DMS79 (cell line): Measurements from ENCODE around the gene LPA.
A peak's percentile ranks its signal among the peaks of the same experiment; 100 is the strongest.
"Not testable (repeated sequence)": the region's sequence is repeated elsewhere in the genome, so short reads cannot be mapped to it uniquely, and the experiment has no call there.

ENCODE experiments used
- DNase-seq: peaks from one replicate; lab custom pipeline; 2025; lab: John Stamatoyannopoulos, UW

Gene LPA

DNA sequence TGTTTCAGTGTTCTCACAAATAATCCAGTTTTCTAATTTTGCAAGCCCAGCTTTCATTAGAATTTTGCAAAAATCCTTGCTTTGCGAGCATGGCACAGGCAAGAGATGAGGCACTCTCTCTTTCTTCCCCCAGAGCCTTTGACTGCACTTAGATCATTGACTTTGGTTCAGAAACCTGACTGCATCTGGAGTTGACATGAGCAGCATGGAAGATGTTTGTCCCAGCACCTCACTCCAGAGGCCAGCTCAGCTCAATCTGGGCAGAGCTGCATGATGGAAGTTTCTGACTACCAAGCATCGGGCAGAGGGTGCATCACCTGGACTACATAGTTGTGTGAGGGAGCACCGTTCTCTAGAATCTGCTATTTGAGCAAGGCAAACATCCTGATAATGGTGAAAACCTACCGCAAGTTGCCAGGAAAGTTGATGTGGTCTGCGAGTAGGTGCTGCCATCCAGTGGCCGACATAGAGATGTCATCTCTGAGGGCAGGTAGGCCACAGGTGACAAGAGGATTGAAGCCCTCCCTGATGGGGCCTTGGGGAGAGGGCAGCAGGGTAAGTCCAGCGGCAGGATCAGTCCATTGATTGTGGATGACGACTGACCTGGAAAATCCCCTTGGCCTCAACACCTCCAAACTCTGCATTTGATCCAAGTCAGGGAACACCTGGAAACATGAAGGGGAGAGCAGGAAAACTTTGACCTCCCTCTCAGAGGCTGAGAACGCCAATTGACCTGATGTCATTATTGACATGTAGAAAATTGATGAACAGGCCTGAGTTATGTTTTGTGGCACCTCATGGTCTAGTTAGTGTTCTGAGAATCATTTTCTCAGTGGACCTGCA, 3.8 kb upstream of the LPA start:
- DNase-seq = no peak

DNA sequence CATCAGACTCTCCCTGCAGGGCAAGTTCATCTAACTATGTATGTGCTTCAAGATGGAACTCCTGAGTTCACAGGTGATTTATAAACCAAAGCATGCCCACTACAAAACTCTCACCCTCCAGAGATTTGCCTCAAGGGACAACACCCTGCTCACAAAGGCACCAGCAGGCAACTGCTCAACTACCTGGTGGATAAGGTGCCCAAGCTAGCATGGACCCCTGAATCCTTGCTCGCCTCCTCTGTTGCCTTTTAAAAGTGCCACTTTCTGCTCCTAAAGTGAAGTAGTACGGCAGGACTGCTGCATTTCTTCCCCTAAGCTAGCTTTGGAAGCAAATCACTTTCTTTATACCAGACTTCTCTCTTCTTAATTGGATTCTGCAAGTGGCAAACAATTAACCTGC, 1.2 kb downstream of the LPA start:
- no peak for DNase-seq

DNA sequence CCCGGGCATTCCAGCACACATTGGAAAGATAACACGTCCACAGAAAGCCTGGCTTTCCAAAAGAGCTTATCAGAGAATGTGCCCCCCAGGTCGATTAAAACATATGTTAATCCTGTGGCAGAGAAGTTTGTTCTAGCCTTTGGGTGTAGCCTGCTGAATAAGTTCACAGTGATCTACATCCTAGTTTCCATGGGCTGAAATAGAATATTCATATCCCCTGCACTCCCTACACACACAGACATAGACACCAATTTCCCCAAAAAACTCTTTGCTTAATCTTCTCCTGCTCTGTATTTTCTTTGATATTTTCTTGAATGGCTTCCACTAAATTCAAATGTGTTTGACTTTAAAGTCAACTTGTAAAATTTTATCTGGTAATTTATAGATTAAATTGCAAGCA, 1.6 kb downstream of the LPA start:
- no peak for DNase-seq

DNA sequence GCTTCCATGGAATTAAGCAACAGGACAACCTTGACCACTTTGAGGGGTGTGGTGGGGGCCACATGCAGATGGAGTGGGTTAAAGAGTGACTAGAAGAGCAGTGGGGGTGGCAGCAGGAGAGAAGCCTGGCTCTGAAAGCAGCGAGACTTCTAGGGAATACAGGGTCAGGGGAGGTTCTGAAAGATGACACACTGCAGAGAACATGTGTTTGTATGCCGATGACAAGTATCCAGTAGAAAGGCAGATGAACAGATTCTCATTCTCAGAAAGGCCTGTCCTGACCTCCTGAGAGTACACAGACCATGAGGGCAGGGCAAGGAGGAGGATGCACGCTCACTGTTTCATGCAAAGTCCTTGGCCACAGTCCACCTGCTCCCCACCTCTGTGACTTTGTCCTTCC, 2.9 kb downstream of the LPA start:
- no peak for DNase-seq

DNA sequence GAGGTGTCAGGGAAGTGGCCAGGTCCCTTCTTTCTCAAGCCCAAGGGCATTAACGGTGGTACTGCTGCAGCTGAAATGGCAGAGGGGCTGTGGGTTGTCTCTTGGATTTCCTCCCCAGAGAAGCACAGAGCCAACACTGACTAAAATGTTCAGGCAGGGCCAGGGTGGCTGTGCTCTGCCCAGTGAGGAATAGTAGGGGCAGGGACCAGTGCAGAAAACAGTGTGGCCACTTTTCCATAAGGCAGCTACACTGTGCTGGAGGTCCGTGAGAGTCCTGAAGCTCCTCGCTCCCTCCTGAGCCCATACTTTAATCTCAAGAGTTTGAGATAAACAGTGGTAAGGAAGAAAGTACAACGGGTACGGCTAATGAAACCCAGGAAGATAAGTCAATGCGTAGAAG, 4.5 kb downstream of the LPA start:
- no peak for DNase-seq

DNA sequence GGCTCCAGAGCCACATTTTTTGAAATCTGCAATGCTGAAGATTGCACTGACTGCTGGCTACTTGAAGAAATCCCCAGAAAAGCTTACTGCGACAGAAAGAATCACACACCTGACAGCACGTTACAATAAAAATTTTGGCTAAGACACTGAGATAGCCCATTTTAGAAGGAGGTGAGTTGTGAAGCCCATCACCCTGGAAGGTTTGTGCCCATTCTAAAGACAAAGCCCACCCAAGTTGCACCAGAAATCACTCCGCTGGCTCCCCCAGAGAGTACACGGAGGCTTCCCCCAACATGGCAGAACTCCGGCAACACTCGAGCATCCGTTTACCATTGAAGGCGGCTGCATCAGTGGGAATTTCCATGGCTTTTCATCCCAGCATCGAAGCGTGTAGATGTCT, 29.4 kb downstream of the LPA start:
- no peak for DNase-seq

DNA sequence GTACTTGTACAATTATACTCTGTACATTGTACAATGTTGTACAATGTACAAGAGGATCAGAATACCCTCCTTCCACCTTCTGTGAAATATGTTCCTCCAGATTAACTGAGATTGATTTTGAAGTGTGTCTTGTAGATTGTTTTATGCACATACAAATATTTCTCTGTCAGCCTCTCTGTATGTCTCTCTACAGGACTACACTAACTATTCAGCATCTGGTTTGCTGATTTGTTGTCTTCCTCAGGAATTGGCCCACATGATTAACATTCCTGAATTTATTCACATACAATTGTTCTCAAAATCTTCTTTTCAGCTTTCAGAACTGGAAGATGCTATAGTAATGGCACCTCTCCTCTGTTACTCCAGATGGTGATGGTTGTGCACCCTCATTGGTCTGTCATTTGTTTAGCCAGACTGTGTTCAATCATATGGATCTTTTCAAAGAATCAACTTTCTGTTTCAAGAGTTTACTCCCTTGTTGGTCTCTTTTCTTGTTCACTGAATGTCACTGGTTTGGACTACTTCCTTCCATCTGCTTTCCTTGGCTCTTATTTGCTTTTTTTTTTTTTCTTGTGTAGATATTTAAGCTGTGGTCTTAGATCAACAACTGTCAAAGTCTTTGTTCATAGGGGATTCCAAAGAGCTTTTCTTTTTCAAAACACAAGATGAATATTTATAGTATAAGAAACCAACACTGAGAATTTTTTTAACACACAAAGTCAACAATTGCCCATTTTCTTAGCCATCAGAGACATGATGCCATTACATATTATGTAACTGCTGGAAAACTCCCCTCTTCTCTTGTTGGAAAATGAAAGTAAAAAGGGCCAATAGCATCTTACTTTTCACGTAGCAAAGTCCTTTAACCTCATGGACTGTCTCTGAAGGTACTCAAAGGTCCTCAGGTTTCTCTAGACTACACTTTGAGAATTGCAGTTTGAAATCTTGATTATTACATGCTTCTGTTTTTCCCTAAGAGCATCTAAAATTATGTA, 67.9 kb downstream of the LPA start:
- no peak for DNase-seq

DNA sequence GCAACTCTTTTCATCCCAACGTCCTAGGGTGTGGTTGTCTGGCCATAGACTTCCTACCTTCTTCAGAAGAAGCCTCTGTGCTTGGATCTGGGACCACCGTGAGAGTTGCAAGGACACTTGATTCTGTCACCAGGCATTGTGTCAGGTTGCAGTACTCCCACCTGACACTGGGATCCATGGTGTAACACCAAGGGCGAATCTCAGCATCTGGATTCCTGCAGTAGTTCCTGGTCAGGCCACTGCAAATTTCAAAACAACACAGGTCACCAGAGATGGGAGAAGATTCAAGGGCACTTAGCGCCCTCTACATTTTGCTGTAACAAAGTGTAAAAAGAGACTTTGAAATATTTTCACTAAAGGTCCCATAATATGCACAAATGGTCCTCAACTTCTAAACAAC, 68.8 kb downstream of the LPA start:
- DNase-seq = not testable (repeated sequence)

DNA sequence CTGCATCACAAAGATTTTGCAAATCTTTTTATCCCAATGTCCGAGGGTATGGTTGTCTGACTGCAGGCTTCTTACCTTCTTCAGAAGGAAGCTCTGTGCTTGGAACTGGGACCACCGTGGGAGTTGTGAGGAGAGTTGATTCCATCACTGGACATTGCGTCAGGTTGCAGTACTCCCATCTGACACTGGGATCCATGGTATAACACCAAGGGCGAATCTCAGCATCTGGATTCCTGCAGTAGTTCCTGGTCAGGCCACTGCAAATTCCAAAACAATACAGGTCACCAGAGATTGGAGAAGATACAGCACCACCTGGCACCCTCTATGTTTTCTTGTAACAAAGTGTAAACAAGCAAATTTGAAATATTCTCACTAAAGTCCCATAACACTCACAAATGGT, 77.7 kb downstream of the LPA start:
- DNase-seq = no peak

DNA sequence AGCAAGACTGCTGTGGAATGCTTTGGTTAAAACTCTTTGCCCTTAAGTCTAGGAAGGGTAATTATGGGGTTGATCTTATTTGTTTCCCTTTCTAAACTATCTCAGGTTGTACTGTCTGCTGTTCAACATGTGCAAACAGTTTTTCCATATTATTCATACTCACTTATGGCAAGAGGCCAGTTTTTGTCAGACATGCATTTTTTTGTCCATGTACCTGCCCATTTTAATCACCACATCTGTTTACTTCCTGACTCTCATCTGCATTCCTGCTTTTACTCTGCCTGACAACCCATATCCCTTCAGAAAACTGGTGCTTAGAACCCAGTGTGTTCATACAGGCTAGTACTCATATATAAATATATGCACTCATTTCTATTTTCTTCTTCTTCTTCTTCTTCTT, 80.3 kb downstream of the LPA start:
- no peak for DNase-seq

DNA sequence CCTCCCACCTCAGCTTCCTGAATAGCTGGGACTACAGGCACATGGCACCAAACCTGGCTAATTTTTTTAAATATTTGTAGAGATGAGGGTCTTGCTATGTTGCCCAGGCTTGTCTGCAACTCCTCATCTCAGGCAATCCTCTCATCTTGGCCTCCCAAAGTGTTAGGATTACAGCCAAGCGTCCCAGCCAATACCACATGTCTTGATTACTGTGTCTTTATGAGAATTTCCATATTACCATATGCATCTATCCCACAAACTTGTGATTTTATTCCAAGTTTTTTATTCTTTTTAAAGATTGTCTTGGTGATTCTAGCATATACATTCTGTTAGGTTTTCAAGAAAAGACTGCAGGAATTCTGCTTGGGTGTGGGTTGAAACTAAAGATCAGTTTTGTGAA, 82.7 kb downstream of the LPA start:
- DNase-seq = no peak

DNA sequence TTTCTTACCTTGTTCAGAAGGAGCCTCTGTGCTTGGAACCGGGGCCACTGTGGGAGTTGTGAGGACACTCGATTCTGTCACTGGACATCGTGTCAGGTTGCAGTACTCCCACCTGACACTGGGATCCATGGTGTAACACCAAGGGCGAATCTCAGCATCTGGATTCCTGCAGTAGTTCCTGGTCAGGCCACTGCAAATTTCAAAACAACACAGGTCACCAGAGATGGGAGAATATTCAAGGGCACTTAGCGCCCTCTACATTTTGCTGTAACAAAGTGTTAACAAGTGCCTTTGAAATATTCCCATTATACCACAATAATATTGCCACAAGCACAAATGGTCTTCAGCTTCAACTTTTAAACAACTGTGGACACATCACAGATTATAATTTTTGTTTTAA, 85.6 kb downstream of the LPA start:
- DNase-seq = not testable (repeated sequence)

DNA sequence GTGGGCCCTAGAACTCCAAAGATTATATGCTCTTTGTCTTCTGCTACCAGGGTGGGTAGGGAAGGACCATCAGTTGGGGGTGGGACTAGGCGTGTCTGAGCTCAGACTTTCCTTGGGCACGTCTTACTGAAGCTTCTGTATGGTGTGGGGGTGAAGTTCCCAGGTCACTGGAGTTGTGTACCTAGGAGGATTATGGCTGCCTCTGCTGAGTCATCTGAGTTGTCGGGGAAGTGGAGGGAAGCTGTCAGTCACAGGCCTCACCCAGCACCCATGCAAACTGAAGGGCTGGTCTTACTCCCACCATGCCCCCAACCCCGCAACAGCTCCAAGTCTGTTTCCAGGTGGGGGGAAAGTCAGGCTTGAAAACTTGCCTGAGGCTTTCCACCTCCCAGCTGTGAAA, 90.1 kb downstream of the LPA start:
- no peak for DNase-seq

DNA sequence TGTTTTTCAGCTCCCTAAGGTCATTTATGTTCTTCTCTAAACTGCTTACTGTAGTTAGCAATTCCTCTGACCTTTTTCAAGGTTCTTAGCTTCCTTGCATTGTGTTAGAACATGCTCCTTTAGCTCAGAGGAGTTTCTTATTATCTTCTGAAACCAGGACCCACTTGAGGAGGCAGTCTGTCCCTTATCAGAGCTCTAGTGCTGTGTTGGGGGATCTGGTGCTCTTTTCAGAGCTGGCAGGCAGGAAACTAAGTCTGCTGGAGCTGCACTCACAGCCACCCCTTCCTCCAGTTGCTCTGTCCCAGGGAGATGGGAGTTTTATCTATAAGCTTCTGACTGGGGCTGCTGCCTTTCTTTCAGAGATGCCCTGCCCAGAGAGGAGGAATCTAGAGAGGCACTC, 92.9 kb downstream of the LPA start:
- DNase-seq = not testable (repeated sequence)

DNA sequence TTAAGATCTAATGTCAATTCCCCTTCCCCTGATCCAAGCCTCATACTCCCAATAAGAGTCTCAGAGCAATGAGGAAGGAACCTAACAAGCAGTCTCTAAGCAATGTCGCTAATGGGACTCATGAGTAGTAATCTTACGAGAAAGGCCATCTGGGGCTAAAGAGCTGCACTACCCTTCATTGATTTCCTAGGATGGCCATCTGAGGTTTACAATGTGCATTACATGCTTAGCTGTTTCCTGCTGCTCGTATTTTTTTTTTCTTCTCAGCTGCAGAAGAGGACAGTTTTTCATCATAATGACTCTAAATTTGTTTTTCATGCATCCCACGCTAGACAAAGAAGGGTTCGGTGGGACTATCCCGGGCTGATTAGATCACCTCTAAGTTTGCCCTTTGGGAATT, 119.3 kb downstream of the LPA start:
- no peak for DNase-seq

DNA sequence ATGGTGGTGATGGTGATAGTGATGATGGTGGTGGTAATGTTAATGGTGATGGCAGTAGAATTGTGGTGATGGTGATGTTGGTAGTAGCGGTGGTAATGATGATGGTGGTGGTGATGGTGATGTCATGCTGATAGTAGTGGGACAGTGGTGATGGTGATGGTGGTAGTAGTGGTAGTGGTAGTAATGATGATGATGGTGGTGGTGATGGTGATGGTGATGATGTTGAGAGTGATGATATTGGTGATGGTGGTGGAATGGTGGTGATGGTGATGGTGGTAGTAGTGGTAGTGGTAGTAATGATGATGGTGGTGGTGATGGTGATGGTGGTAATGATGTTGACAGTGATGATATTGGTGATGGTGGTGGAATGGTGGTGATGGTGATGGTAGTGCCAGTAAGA, 128.8 kb downstream of the LPA start:
- DNase-seq = no peak

DNA sequence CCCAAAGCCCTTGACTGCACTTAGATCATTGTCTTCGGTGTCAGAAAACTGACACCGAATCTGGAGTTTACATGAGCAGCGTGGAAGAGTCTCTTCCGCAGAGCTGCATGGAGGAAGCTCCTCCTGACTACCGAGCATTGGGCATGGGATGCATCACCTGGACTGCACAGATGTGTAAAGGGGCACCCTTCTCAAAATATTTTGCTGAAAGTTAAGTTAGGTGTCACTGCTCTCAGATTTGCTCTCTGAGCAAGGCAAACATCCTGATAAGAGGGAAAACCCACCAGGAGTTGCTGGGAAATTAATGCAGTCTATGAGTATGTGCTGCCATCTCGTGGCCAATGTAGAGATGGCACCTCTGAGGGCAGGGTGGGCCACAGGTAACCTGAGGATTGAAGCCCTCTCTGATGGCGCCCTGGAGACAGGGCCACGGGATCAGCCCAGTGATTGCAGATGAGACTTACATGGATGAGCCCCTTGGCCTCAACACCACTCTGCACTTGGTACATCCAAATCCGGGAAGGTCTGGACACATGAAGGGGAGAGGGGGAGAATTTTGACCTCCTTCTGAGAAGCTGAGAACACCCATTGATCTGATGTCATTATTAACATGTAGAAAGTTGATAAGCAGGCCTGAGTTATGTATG, 129.9 kb downstream of the LPA start:
- no peak for DNase-seq

DNA sequence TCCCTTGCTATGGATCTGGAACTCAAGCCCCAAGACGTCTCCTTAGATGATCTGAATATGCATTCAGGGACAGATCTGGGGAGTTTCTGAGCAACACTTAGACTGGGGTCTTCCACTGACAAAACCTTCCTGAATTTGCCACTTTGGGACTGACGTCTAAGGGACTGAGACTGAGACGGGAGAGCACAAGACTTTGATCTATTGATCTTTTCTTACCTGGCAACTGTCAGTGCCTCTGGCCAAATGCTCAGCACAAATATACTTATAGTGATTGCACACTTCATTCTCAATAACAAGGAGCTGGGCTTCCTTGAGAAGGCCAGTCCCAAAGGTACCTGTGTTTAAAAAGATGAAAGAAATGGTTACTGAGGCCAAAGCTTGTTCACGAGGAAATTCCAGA, 131.8 kb downstream of the LPA start:
- DNase-seq = no peak

DNA sequence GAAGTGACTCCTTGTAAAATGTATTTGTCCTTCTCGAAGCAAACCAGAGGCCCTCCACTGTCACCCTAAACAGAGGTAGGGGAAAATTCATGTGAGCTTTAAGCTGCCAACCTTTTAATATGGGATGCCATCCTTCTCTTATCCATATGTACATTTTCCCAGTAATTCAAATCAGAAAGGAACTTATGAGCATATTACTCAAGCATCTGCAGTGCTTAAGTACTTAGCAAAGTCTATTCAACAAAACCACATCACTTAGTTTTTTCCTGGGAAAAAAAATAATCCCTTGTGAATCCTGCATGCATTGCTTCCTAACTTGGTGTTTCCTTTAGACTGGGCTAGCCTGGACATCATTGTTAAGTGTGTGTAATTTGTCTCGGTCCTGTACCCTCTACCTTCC, 132.2 kb downstream of the LPA start:
- no peak for DNase-seq

DNA sequence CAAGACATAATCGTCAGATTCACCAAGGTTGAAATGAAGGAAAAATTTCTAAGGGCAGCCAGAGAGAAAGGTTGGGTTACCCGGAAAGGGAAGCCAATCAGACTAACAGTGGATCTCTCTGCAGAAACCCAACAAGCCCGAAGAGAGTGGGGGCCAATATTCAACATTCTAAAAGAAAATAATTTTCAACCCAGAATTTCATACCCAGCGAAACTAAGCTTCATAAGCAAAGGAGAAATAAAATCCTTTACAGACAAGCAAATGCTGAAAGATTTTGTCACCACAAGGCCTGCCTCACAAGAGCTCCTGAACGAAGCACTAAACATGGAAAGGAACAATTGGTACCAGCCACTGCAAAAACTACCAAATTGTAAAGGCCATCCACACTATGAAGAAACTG, 134.6 kb downstream of the LPA start:
- not testable (repeated sequence) for DNase-seq

DNA sequence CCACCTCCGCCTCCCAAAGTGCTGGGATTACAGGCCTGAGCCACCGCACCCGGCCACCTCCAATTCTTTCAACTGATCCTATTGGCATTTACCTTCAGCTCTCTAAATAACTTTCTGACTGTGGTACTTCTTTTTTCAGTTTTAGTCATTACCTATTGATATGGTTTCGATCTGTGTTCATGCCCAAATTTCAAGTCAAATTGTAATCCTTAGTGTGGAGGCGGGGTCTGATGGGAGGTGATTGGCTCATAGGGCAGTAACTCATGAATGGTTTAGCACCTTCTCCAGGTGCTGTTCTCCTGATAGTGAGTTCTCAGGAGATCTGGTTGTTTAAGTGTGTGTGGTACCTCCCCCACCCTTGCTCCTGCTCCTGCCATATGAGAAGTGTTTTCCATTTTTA, 140.9 kb downstream of the LPA start:
- DNase-seq = no peak

DNA sequence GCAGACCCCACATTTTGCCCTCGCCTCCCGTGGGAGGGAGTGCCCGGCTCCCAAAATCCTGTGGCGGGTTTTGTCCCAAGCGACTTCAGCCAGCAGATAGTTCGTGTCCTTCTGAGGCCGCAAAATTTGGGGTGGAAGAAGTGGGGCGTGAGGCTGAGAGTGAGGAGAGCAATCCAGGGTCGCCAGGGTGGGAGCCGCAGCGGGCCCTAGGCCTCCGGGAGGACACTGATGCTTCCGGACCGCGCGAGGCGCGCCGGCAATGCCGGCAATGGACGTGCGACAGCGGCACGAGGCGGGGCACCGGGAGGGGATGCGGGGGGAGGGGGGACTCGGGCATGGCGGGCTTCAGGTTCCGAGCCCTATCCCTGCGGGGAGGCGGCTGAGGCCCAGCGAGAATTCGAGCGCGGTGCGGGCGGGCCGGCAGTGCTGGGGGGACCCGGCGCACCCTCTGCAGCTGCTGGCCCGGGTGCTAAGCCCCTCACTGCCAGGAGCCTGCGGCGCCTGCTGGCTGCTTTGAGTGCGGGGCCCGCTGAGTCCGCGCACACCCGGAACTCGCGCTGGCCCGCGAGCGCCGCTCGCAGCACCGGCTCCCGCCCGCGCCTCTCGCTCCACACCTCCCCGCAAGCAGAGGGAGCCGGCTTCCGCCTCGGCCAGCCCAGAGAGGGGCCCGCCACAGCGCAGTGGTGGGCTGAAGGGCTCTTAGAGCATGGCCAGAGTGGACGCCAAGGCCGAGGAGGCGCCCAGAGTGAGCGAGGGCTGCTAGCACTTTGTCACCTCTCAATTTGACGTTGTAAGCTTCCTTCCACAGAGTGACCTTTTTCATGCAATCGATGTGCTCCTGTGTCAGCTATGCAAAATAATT, 143.8 kb downstream of the LPA start:
- DNase-seq = peak; percentile 11
